GM19455 (cell line): ENCODE measurements around the gene TAOK1.

ENCODE experiments used
- ATAC-seq: cut with Tn5 transposase; IDR thresholded peaks from one replicate; pipeline ENCODE4 v1.9.1; 2021; ENCODE audit not compliant: unreplicated experiment

The TAOK1 gene

GRCh38 chr17:29581583-29582253, 191.6 kb downstream of the TAOK1 start:
- ATAC-seq: no peak

- ATAC-seq: no peak
These were observed 192.1 kb downstream of the TAOK1 start for GRCh38 chr17:29582254-29582765.

- no peak for ATAC-seq
These were observed 192.6 kb downstream of the TAOK1 start for GRCh38 chr17:29582772-29583171.

DNA sequence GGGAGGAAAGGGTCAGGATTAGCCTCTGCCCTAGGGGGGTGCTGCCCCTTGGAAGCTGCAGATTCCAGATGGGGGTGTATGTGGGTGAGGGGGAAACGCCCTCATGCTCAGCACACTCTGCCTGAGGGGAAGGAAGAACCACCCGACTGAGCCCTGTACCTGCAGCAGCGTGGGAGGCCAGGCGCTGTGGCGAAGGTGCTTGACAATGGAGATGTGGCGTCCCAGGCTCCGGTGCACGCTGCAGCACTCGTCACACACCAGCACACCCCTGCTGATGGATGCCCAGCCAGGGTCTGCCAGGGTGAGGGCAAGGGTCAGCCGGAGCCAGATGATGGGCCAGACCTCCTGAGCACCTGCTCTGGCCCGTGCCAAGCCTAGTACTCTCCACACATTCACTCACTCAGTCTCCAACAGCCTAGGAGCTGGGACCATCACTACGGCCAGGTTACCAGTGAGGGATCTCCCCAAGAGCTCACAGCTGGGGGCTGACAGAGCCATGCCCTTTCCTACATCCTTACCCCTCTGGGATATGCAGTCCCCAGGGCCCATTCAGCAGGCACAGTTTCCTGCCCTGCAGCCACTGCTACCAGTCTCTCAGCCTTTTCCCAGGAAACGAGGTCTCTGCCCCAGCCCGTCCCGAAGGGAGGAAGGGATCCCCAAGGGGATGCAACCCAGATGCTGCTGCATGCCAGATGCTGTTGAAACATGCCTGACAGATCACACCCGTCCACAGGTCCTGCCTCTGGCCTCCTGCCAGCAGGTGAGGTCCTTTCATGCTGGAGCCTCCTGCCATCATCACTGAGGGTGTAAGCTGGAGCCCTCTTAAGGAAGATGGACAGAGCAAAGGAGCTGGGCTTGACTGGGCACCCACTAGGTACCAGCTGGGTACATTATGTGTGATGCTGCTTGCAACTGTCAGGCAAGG, 193.4 kb downstream of the TAOK1 start:
- ATAC-seq: no peak

- no peak for ATAC-seq
These were observed 194.4 kb downstream of the TAOK1 start for GRCh38 chr17:29584452-29585079.

GRCh38 chr17:29585080-29585751, 195.1 kb downstream of the TAOK1 start:
- no peak for ATAC-seq

DNA sequence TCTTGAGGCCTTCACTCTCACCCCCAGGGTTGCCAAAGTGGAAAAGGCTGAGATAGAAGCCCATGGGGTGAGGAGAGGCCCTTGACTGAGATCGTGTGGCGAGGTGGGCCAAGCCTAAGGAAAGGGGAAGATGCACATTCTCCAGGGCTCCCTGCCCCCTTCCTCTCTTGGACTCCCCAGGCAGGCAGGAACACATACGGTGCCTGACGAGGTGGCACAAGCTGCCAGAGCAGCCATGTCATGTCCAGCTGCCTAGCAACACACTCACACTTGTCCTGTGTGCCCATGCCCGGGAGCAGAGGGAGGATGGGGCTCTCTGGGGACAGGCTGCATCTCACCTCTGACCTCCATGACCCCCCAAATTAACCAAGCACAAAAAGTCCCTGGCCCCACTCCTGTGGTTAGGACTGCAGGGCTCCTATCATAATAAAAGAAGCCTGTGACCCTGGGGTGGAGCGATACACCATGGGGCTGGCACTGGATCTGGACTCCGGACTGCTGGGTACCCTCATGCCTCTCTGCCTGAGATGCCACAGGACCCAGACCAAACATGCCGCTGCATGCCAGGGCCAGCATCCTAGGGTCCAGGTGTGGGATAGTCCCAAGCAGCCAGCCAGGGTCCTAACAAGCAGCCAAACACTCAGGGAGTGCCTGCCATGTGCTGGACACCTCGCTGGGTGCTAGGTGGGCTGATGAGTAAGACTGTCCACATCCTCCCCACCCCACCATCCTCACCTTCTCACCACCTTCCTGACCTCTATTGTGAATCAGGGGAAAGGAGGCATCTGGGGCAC, 196.7 kb downstream of the TAOK1 start:
- no peak for ATAC-seq

GRCh38 chr17:29587591-29587990, 197.4 kb downstream of the TAOK1 start:
- ATAC-seq: no peak

GRCh38 chr17:29588017-29588561, 197.9 kb downstream of the TAOK1 start:
- no peak for ATAC-seq

- no peak for ATAC-seq
These were observed 198.6 kb downstream of the TAOK1 start for GRCh38 chr17:29588562-29589411.

- ATAC-seq: no peak
These were observed 199.6 kb downstream of the TAOK1 start, which contains the start of gene GIT1 for GRCh38 chr17:29589524-29590410. Gene GIT1 (minus strand): TSS chr17:29589648. CDS start chr17:29589378, 270 bp downstream.

DNA sequence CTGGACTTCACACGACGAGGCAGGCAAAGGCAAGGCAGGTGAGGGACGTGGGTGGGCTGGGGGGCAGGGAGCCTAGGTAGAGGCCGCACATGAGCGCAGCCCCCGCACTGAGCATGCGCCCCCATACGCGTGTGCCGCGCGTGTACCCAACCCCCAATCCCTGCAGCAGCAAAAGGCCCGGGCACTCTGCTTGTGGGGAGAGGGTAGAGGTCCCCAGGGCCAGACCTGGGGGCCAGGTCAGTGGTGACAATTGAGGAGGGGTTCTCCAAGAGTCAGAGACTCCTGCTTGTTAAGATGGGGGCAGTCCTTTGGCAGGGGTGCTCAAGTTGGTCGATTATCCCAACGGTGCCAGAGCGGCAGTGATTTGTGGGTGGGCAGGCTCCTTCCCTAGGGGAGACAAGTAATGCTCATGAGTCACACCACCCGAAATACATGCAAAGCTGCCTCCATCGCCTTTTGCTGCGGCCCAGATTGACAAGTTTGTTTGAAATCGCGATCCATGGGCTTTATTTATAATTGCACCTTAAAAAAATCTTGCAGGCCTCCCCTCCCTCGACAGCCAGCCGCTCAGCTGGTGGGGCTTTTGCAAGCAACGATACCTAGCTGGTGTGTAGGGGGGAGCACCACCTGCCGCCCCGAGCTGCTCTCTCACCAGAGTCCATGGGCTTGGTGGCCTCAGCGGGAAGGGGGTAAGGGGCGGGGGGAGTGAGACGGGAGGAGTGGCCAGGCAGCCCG, 200.4 kb downstream of the TAOK1 start:
- ATAC-seq: no peak

DNA sequence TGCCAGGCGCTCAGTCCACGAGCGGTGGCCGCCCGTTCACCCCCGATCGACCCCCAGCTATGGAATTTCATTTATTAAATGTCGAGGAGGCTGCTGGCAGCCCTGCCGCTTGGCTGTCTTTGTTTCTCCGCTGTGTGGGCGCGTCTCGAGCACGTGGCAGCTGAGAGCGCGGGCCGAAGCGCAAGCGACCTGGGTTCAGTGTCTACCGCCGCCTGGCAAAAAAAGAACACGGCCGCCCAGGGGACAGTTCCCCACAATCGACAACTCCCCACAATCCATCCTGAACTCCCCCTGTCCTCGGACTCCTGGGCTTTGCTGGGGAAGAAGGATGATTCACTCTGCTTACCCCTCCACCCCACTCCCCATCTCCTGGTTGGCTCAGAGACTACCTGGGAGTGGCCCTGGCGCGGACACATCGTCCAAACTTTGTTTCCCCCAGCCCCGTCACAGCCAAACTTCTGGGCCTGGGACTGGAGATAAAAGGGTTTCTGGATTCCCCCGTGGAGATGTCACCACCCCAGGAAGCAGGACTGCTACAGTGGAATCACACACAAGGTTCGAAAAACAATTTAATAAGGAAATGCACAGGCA, 201.1 kb downstream of the TAOK1 start:
- ATAC-seq: no peak

GRCh38 chr17:29591737-29592608, 201.8 kb downstream of the TAOK1 start:
- ATAC-seq: no peak

- ATAC-seq: no peak
These were observed 202.8 kb downstream of the TAOK1 start, which contains the start of gene ANKRD13B for GRCh38 chr17:29592850-29593551. Gene ANKRD13B (plus strand): TSS chr17:29593132. CDS start chr17:29593622, 490 bp downstream.
